ENCODE data around the gene SPEM3. TPM values are rescaled to one million over a fixed set of nuclear protein-coding genes. Genes with fewer than 3 reads are reported as not detected.

Gene SPEM3
- total and polyA plus RNA-seq, 3 donors from 2014 or later = 5.7 to 63.0 (median 18.8) TPM

GRCh38 chr17:7438656-7439460 is 10.2 kb downstream of the SPEM3 start:
- H3K4me1 ChIP-seq = peaks cover 22% of the 10 kb centered on the region
- no peak for TF ChIP-seq CTCF (IDR thresholded peaks at IDR 0.05)
- H3K4me3 ChIP-seq = peak overlapping the region; percentile 19 to 37
- no peaks in the 10 kb centered on the region for H3K27me3 ChIP-seq
- intact Hi-C loops (cut with DNase I; ENCODE audit: low total_unique reads) = no loop called here
- no peaks in the 10 kb centered on the region for H3K36me3 ChIP-seq (ENCODE audit: low read depth, missing control alignments)
- no peaks in the 10 kb centered on the region for H3K9me3 ChIP-seq
- no peak overlapping the region for H3K27ac ChIP-seq
- 39 to 49% methylated on average over 10 to 11 of the region's 11 CpGs for WGBS, 2 donors
- no peak for DNase-seq

GRCh38 chr17:7439462-7440112 is 10.9 kb downstream of the SPEM3 start, which contains the start of gene FGF11:
Gene FGF11 (plus strand): TSS chr17:7439512. CDS start chr17:7439621, 109 bp downstream.
- Histone ChIP-seq H3K27ac (no peak within 1 kb of the TSS), H3K4me3 (peak within 1 kb of the TSS; percentile 19 to 37), H3K36me3 (ENCODE audit: low read depth, missing control alignments) (no peaks in the 10 kb centered on the region), H3K4me1 (peaks cover 22% of the 10 kb centered on the region), H3K9me3 (no peaks in the 10 kb centered on the region), H3K27me3 (no peaks in the 10 kb centered on the region)
- intact Hi-C loops (cut with DNase I; ENCODE audit: low total_unique reads) = no loop called here
- no peak for DNase-seq
- TF ChIP-seq CTCF (IDR thresholded peaks at IDR 0.05) = no peak
- TF ChIP-seq POLR2A (IDR thresholded peaks at IDR 0.05) = no peak
- 0 to 2% methylated on average over 9 to 34 of the region's 50 CpGs for WGBS, 2 donors

GRCh38 chr17:7440113-7440833 is 11.6 kb downstream of the SPEM3 start:
- Histone ChIP-seq H3K27ac (no peak overlapping the region), H3K4me1 (peaks cover 26% of the 10 kb centered on the region), H3K36me3 (ENCODE audit: low read depth, missing control alignments) (no peaks in the 10 kb centered on the region), H3K4me3 (peak overlapping the region; percentile 18 to 32), H3K27me3 (no peaks in the 10 kb centered on the region), H3K9me3 (no peaks in the 10 kb centered on the region)
- peak; percentile 77 for DNase-seq
- no peak for TF ChIP-seq CTCF (IDR thresholded peaks at IDR 0.05)
- TF ChIP-seq POLR2A (IDR thresholded peaks at IDR 0.05) = no peak
- intact Hi-C loops (cut with DNase I; ENCODE audit: low total_unique reads) = no loop called here
- 4% methylated on average over 40 to 46 of the region's 46 CpGs for WGBS, 2 donors

GRCh38 chr17:7440834-7441195 is 12.2 kb downstream of the SPEM3 start:
- no peak overlapping the region for H3K4me3 ChIP-seq
- H3K9me3 ChIP-seq = no peaks in the 10 kb centered on the region
- no peaks in the 10 kb centered on the region for H3K36me3 ChIP-seq (ENCODE audit: low read depth, missing control alignments)
- 8 to 14% methylated on average over 6 to 12 of the region's 12 CpGs for WGBS, 2 donors
- H3K4me1 ChIP-seq = peaks cover 28% of the 10 kb centered on the region
- H3K27me3 ChIP-seq = no peaks in the 10 kb centered on the region
- peak; percentile 67 for DNase-seq
- TF ChIP-seq CTCF (IDR thresholded peaks at IDR 0.05) (no peak), POLR2A (IDR thresholded peaks at IDR 0.05) (no peak)
- no peak overlapping the region for H3K27ac ChIP-seq
- intact Hi-C loops (cut with DNase I; ENCODE audit: low total_unique reads) = no loop called here
